GM21737 (cell line): ENCODE measurements around the gene INSL6.
"Not testable (repeated sequence)": the region's sequence is repeated elsewhere in the genome, so short reads cannot be mapped to it uniquely, and the experiment has no call there.

ENCODE experiments used
- ATAC-seq: cut with Tn5 transposase; IDR thresholded peaks from one replicate; pipeline ENCODE4 v1.9.1; 2021; ENCODE audit warnings: mild to moderate bottlenecking, moderate library complexity; ENCODE audit not compliant: unreplicated experiment

Gene INSL6

DNA sequence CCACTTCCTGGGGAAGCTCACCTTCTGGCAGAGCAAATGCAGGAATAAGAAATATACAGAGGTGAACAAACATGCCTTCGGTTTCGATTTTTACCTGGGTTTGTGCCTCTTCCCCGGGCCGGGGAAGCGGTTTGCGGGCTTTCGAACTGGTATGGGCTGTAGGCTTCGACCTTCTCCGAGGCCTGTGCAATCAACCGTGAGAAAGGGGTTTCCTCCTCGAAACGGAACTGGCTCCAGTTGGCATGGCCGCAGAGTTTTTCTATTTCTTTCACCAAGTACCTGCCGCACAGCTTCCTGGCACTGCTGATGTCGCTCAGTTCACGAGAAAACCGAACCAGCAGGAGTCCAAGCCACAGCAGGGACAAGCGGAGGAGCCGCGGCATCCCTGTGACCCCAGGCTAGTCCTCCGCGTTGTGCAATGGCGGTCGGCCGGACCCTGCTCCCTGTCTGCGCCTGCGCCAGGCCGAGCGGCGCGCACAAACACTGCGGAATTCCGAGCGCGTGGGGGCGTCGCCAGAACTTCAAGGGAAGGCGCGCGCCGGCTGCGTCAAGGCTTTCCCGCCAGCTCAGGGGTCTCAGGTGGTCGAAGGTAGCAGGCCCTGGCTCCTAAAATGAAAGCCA, at the start of gene INSL6:
Gene INSL6 (minus strand): TSS at position 420 of the 621 bp plus-strand sequence. CDS start 37 bp downstream, at position 383.
- no peak for ATAC-seq

DNA sequence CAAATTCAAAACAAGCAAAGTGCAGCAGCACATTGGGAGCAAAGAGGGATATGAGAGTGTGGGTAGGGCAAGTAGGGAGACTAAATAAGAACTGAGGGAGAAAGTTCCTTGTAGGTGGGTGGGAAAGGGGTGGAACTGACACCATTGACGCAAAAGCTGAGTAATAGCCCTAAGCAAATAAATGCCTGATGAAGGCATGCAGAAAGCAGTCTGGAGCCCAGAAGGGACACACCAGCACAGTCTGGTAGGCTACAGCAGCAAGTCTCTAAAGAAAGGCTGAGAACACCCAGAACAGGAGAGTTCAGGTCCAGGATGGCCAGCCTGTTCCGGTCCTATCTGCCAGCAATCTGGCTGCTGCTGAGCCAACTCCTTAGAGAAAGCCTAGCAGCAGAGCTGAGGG, 45.8 kb upstream of the INSL6 start, which contains the start of gene INSL4:
Gene INSL4 (plus strand): TSS at position 208 of the 400 bp plus-strand sequence. CDS start 105 bp downstream, at position 313.
- no peak for ATAC-seq

GRCh38 chr9:5230554-5230953, 45.1 kb upstream of the INSL6 start:
- no peak for ATAC-seq

GRCh38 chr9:5205071-5205470, 19.6 kb upstream of the INSL6 start:
- no peak for ATAC-seq

- ATAC-seq = no peak
Measured at GRCh38 chr9:5195463-5195862, 10.0 kb upstream of the INSL6 start.

- no peak for ATAC-seq
Measured at GRCh38 chr9:5193345-5193744, 7.9 kb upstream of the INSL6 start.

- no peak for ATAC-seq
Measured at GRCh38 chr9:5191985-5192384, 6.5 kb upstream of the INSL6 start.

GRCh38 chr9:5188060-5188984, 2.9 kb upstream of the INSL6 start:
- no peak for ATAC-seq

- ATAC-seq = no peak
Measured at GRCh38 chr9:5186416-5187169, 1.2 kb upstream of the INSL6 start.

DNA sequence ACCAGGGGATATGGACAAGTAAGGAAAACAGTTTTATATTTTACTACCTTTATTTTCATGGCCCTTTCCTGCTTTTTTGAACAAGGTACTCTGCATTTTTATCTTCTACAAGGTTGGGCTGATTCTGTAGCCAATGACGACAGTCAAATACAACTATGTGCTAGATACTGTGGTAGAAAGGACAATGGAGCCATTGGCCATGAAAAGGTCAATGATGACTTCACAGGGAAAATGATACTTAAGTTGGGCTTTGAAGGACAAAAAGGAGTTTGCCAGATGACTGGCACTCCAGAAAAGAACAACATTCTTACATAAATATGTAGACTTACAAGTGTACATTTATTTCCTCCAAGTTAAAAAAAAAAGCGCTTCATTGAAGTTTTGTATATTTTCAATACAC, 663 bp downstream of the INSL6 start:
- ATAC-seq = no peak

DNA sequence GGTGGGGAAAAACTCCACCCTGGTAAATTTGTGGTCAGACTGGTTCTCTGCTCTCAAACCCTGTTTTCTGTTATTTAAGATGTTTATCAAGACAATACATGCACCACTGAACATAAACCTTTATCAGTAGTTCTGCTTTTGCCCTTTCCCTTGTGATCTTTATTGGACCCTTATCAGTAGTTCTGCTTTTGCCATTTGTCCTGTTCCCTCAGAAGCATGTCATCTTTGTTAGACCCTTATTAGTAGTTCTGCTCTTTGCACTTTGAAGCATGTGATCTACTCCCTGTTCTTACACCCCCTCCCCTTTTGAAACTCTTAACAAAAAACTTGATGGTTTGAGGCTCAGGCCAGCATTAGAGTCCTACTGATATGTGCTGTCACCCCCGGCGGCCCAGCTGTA, 4.8 kb downstream of the INSL6 start:
- not testable (repeated sequence) for ATAC-seq

DNA sequence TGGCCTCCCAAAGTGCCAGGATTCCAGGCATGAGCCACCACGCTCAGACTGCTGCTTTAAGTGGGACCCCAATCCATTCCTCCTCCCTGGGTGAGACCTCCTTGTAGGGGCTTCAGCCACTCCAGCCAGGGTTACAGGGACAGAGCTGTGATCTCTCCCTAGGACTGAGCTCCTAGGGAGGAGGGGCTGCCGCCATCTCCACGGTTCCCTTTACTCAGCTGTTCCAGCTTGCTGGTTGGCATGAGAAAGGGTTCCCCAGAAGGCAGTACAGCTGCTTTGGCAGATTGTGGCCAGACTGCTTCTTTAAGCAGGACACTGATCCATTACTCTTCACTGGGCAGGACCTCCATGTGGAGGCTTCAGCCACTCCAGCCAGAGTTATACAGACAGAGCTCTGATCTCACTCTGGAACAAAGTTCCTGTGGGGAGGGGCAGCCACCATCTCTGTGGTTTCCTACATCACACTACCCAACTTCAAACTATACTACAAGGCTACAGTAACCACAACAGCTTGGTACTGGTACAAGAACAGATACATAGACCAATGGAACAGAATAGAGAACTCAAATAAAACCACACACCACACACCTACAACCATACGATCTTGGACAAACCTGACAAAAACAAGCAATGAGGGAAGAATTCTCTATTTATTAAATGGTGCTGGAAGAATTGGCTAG, 7.2 kb downstream of the INSL6 start:
- ATAC-seq = no peak

- ATAC-seq = no peak
Measured at GRCh38 chr9:5146241-5146640, 39.2 kb downstream of the INSL6 start.

DNA sequence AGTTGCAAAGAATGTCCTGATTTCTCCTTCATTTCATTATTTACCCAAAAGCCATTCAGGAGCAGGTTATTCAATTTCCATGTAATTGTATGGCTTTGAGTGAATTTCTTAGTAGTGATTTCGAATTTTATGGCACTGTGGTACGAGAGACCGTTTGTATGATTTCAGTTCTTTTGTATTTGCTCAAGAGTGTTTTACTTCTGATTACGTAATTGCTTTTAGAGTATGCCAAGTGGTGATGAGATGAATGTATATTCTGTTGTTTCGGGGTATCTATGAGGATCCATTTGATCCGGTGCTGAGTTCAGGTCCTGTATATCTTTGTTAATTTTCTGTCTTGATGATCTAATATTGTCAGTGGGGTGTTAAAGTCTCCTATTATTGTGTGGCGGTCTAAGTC, 41.2 kb downstream of the INSL6 start:
- no peak for ATAC-seq

- ATAC-seq = no peak
Measured at GRCh38 chr9:5140151-5140550, 45.3 kb downstream of the INSL6 start.

- no peak for ATAC-seq
Measured at GRCh38 chr9:5122516-5122915, 62.9 kb downstream of the INSL6 start.

GRCh38 chr9:5122116-5122515, 63.3 kb downstream of the INSL6 start:
- no peak for ATAC-seq

DNA sequence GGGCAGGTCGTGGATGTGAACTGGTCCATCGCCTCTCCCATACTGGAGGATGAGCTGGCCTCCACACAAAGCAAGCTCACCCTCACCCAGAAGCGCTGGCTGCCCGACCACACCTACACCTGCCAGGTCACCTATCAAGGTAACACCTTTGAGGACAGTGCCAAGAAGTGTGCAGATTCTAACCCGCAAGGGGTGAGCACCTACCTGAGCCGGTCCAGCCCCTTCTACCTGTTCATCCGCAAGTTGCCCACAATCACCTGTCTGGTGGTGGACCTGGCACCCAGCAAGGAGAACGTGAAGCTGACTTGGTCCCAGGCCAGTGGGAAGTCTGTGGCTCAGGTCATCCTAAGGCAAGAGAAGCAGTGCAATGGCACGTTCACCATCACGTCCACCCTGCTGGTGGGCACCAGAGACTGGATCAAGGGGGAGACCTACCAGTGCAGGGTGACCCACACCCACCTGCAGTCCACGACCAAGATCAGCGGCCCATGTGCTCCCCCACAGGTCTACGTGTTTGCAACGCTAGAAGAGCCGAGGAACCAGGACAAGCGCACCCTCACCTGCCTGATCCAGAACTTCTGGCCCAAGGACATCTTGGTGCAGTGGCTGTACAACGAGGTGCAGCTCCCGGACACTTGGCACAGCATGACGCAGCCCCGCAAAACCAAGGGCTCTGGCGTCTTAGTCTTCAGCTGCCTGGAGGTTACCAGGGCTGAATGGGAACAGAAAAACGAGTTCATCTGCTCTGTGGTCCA, 71.3 kb downstream of the INSL6 start:
- ATAC-seq = no peak
